ENCODE data around the gene LINGO4. TPM values are rescaled to one million over a fixed set of nuclear protein-coding genes. Genes with fewer than 3 reads are reported as not detected.

LINGO4 gene
- total RNA-seq, 3 donors from 2014 or later, result 0.23 to 0.54 (median 0.24) TPM

DNA sequence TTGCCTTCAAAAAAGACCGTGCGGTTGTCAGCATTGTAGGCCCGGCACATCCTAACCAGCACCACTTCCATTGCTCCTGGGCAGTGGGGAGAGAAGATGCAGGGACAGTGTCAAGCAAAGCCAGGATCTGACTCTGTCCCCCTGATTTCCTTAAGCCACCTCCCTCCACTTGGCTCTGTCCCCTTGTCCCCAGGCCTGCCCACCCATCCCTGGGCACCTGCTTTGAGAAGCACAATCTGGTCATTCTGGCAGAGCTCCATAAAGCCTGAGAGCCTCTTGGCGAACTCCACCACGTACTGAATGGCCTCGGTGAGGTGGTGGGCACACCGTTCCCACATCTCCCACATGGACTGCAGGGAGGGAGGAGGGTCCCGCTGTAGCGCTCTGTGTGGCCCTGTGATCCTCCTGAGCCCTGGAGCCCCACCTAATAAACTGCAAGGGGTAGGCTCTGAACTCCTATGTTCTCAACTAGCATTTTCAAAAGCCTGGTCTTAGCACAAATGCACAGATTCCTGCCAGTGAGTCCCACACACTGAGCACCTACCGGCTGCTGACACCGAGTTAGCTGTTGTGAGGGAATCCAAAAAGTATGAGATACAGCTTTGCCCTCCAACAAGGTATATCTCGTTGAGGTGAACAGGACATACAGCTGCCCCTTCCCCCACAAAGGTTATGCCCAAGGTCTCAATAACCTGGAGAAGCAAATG, 8.2 kb upstream of the LINGO4 start:
- no peak for ATAC-seq
- H3K36me3 ChIP-seq (ENCODE audit: low read depth), result no peaks in the 10 kb centered on the region
- intact Hi-C loops (cut with DNase I, micrococcal nuclease), result no loop called here
- H3K9me3 ChIP-seq, result no peaks in the 10 kb centered on the region
- DNase-seq, result no peak
- no peaks in the 10 kb centered on the region for H3K4me1 ChIP-seq (ENCODE audit: low read depth)
- TF ChIP-seq, protein P1, sequence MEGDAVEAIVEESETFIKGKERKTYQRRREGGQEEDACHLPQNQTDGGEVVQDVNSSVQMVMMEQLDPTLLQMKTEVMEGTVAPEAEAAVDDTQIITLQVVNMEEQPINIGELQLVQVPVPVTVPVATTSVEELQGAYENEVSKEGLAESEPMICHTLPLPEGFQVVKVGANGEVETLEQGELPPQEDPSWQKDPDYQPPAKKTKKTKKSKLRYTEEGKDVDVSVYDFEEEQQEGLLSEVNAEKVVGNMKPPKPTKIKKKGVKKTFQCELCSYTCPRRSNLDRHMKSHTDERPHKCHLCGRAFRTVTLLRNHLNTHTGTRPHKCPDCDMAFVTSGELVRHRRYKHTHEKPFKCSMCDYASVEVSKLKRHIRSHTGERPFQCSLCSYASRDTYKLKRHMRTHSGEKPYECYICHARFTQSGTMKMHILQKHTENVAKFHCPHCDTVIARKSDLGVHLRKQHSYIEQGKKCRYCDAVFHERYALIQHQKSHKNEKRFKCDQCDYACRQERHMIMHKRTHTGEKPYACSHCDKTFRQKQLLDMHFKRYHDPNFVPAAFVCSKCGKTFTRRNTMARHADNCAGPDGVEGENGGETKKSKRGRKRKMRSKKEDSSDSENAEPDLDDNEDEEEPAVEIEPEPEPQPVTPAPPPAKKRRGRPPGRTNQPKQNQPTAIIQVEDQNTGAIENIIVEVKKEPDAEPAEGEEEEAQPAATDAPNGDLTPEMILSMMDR (IDR thresholded peaks at IDR 0.05), result no peak
- H3K4me3 ChIP-seq, result no peak overlapping the region

- H3K4me3 ChIP-seq, result no peak overlapping the region
- intact Hi-C loops (cut with DNase I, micrococcal nuclease), result no loop called here
- H3K4me1 ChIP-seq (ENCODE audit: low read depth), result no peaks in the 10 kb centered on the region
- H3K36me3 ChIP-seq (ENCODE audit: low read depth), result no peaks in the 10 kb centered on the region
- DNase-seq, result no peak
- no peak for ATAC-seq
- TF ChIP-seq, protein P1 (IDR thresholded peaks at IDR 0.05), result no peak
- no peaks in the 10 kb centered on the region for H3K9me3 ChIP-seq
Measured at GRCh38 chr1:151811181-151811580, 6.0 kb upstream of the LINGO4 start.

DNA sequence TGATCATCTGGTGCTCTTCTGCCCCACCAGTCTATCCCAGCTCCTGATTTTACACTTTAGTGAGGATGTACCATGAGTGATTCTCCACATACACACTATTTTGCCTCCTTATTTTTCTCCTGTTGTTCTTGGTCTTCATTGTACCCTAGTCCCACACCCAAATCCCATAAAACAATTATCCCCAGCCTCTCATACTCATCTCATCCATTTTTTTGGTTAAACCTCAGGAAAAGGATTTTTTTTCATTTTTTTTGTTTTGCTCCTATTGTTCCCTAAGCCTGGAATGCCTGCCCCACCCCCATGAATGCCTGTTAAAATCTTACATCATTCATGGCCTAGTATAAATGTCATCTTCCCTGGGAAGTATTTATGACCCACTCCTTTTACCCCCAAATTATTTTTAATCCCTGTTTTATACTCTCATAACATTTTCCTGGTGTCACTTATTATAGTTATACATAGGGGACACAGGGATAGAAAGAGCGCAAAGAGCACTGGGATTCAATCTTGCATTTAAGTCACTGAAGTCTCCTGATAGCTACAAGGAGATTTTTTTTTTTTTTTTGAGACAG, 4.9 kb upstream of the LINGO4 start:
- Histone ChIP-seq H3K36me3 (ENCODE audit: low read depth) (no peaks in the 10 kb centered on the region), H3K4me1 (ENCODE audit: low read depth) (no peaks in the 10 kb centered on the region), H3K4me3 (no peak overlapping the region), H3K9me3 (no peaks in the 10 kb centered on the region)
- intact Hi-C loops (cut with DNase I, micrococcal nuclease), result no loop called here
- TF ChIP-seq, protein P1 (IDR thresholded peaks at IDR 0.05), result no peak
- ATAC-seq (no peak), DNase-seq (no peak)

DNA sequence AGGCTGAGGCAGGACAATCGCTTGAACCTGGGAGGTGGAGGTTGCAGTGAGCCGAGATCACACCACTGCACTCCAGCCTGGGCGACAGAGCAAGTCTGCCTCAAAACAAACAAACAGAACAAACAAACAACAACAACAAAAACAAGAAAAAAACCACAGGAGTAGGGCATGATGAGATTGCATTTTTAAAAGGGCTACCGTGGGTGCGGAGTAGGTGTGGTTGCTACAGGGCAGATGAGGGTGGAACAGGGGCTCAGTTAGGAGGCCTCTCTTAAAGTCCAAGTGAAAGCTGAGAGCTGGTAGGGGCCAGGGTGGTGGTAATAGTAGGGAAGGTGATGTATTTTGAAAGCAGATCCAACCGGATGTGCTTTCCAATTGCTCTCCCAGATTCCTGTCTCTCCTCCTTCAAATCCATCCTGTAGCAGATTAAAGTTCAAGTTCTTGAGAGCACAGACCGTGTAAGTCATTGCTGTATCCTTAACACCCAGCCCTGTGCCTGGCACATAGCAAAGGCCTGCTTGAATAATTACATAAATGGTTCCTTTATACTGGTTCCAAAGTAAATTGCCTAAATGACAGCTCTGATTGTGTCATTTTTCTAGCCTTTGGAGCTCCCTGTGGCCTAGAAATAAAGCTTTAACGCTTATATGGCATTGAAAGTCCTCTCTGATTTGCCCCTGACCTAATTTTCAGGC, 4.2 kb upstream of the LINGO4 start:
- Histone ChIP-seq H3K4me1 (ENCODE audit: low read depth) (no peaks in the 10 kb centered on the region), H3K9me3 (no peaks in the 10 kb centered on the region), H3K36me3 (ENCODE audit: low read depth) (no peaks in the 10 kb centered on the region), H3K4me3 (no peak overlapping the region)
- ATAC-seq, result no peak
- DNase-seq, result no peak
- TF ChIP-seq, protein P1 (IDR thresholded peaks at IDR 0.05), result no peak
- intact Hi-C loops (cut with DNase I, micrococcal nuclease), result no loop called here

- TF ChIP-seq, protein P1 (IDR thresholded peaks at IDR 0.05), result no peak
- no peak for DNase-seq
- Histone ChIP-seq H3K9me3 (no peaks in the 10 kb centered on the region), H3K4me1 (ENCODE audit: low read depth) (no peaks in the 10 kb centered on the region), H3K4me3 (no peak overlapping the region), H3K36me3 (ENCODE audit: low read depth) (no peaks in the 10 kb centered on the region)
- ATAC-seq, result no peak
- intact Hi-C loops (cut with DNase I, micrococcal nuclease), result no loop called here
Measured at GRCh38 chr1:151807766-151808165, 2.5 kb upstream of the LINGO4 start.
